Panc1 (cell line): Measurements from ENCODE around the gene TMEM39B. TPM values are rescaled to one million over a fixed set of nuclear protein-coding genes. Genes with fewer than 3 reads are reported as not detected.
"Not testable (repeated sequence)": the region's sequence is repeated elsewhere in the genome, so short reads cannot be mapped to it uniquely, and the experiment has no call there.

Source experiments
- ATAC-seq: fragments of 200-7000 bp; cut with Tn5 transposase; 2 replicates; pipeline ENCODE4 v1.9.1; 2020; ENCODE audit warnings: mild to moderate bottlenecking, moderate library complexity
- BruUV-seq: library from RNA; stranded (reverse); fragments of 400-500 nt; replicated peaks from 2 replicates; lab custom pipeline; 2021; lab: Mats Ljungman, UMichigan
- CTCF ChIA-PET: fragments of 300-600 bp; sonication (Branson Sonifier 250); formaldehyde crosslinking; loops from one replicate; lab custom pipeline; 2022; ENCODE audit warnings: antibody characterized with exemption; lab: Charles Lee
- POLR2A ChIA-PET: fragments of 300-600 bp; sonication (Branson Sonifier 250); formaldehyde crosslinking; loops from one replicate; lab custom pipeline; 2022; ENCODE audit warnings: antibody characterized with exemption; lab: Charles Lee
- DNase-seq: peaks from one replicate; pipeline ENCODE4 v3.0.0-alpha.2; 2010; ENCODE audit warnings: low read depth, low spot score
- H3K27ac ChIP-seq: 2 replicates; pipeline ENCODE4 v1.5.1; 2011; ENCODE audit warnings: mild to moderate bottlenecking, low read length, inconsistent platforms
- H3K27me3 ChIP-seq: fragments of 200-500 bp; sonication (Bioruptor generic); 2 replicates; pipeline ENCODE4 v1.6.0; 2014; ENCODE audit warnings: low read length, inconsistent platforms; ENCODE audit not compliant: control insufficient read depth, insufficient read depth
- H3K36me3 ChIP-seq: fragments of 200-500 bp; sonication (Bioruptor generic); 2 replicates; pipeline ENCODE4 v1.5.1; 2014; ENCODE audit warnings: inconsistent platforms, mild to moderate bottlenecking, low read length, moderate library complexity; ENCODE audit not compliant: control insufficient read depth, insufficient read depth
- H3K4me1 ChIP-seq: 2 replicates; pipeline ENCODE4 v1.5.1; 2011; ENCODE audit warnings: inconsistent platforms, mild to moderate bottlenecking, low read length, moderate library complexity; ENCODE audit not compliant: control insufficient read depth, insufficient read depth
- H3K4me3 ChIP-seq, 2 experiments: 2 replicates each; pipeline ENCODE4 v1.5.1; 2011 to 2012; ENCODE audit warnings: low read depth in 2 of 2, low read length in 2 of 2, mild to moderate bottlenecking in 2 of 2, inconsistent platforms in 1 of 2, moderate library complexity in 1 of 2
- H3K9me3 ChIP-seq: fragments of 200-500 bp; sonication (Bioruptor generic); 2 replicates; pipeline ENCODE4 v1.5.1; 2014; ENCODE audit warnings: low read depth, mild to moderate bottlenecking, inconsistent platforms, low read length, moderate library complexity; ENCODE audit not compliant: control insufficient read depth, insufficient read depth
- POLR2AphosphoS5 ChIP-seq: IDR thresholded peaks from 2 replicates; pipeline ENCODE4 v1.6.1; 2012; ENCODE audit warnings: mild to moderate bottlenecking, low read depth, low read length, moderate library complexity
- SIN3A ChIP-seq: IDR thresholded peaks from 2 replicates; pipeline ENCODE4 v1.6.1; 2012; ENCODE audit warnings: low read depth, mild to moderate bottlenecking, low read length, moderate library complexity, borderline replicate concordance; ENCODE audit not compliant: insufficient read depth
- TCF7L2 ChIP-seq: IDR thresholded peaks from 2 replicates; pipeline ENCODE4 v1.6.1; 2011; ENCODE audit warnings: mild to moderate bottlenecking, low read depth, low read length, inconsistent platforms
- in situ Hi-C: cut with HindIII; loops from 2 replicates; pipeline ENCODE4 v1.10.0; 2016; ENCODE audit warnings: low sequenced_read_pairs, low pct_unique_long_range_greater_than_20kb
- intact Hi-C: fragments of 100-400 bp; cut with micrococcal nuclease; formaldehyde crosslinking; loops from one replicate; pipeline ENCODE4 v1.10.0; 2022; ENCODE audit not compliant: unreplicated experiment
- total RNA-seq: library from RNA; stranded (reverse); gene quantifications from one replicate; pipeline ENCODE4 v1.2.1, GENCODE V29; 2021; ENCODE audit not compliant: unreplicated experiment
- TF ChIP-seq, protein P1 (sequence below): fragments of 450-650 bp; IDR thresholded peaks from 2 replicates; pipeline ENCODE4 v1.5.1; 2017; ENCODE audit warnings: mild to moderate bottlenecking
- TF ChIP-seq, protein P2 (sequence below), 2 experiments: IDR thresholded peaks; 2 replicates each; pipeline ENCODE4 v1.6.1; 2011 to 2012; ENCODE audit warnings: low read depth in 2 of 2, control low read depth in 1 of 2, low read length in 1 of 2, mild to moderate bottlenecking in 1 of 2, moderate library complexity in 1 of 2; ENCODE audit not compliant: insufficient read depth in 1 of 2

TMEM39B gene
- total RNA-seq, 1 experiment from 2014 or later, result 35.0 TPM

DNA sequence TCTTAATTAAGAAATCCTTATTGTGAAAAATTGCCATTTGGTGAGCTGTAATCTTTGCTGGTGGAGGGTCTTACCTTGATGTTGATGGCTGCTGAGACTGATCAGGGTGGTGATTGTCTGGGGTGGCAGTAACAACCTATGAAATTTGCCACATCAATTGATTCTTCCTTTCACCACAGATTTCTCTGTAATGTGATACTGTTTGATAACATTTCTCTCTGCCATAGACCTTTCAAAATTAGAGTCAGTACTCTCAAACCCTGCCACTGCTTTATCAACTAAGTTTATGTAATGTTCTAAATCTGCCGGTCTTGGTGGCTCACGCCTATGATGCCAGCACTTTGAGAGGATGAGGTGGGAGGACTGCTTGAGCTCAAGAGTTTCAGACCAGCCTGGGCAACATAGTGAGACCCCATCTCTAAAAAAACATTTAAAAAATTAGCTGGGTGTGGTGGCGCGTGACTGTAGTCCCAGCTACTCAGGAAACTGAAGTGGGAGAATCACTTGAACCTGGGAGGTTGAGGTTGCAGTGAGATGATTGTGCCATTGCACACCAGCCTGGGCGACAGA, 40.2 kb downstream of the TMEM39B start:
- BruUV-seq, result no TSS peak
- H3K4me1 ChIP-seq, result peaks cover 19% of the 10 kb centered on the region; the same call in 1 of the 2 replicates
- H3K36me3 ChIP-seq, result peaks cover 7% of the 10 kb centered on the region; the same call in 1 of the 2 replicates
- POLR2A ChIA-PET, result no interaction called here
- no peak overlapping the region for H3K4me3 ChIP-seq
- no peaks in the 10 kb centered on the region for H3K27me3 ChIP-seq
- intact Hi-C loops, result no loop called here
- DNase-seq, result no peak
- no peak for ATAC-seq
- H3K9me3 ChIP-seq, result no peaks in the 10 kb centered on the region
- H3K27ac ChIP-seq, result no peak overlapping the region
- in situ Hi-C loops, result no loop called here
- TF ChIP-seq SIN3A (no peak), TCF7L2 (no peak), POLR2AphosphoS5 (no peak)
- TF ChIP-seq, protein P1, sequence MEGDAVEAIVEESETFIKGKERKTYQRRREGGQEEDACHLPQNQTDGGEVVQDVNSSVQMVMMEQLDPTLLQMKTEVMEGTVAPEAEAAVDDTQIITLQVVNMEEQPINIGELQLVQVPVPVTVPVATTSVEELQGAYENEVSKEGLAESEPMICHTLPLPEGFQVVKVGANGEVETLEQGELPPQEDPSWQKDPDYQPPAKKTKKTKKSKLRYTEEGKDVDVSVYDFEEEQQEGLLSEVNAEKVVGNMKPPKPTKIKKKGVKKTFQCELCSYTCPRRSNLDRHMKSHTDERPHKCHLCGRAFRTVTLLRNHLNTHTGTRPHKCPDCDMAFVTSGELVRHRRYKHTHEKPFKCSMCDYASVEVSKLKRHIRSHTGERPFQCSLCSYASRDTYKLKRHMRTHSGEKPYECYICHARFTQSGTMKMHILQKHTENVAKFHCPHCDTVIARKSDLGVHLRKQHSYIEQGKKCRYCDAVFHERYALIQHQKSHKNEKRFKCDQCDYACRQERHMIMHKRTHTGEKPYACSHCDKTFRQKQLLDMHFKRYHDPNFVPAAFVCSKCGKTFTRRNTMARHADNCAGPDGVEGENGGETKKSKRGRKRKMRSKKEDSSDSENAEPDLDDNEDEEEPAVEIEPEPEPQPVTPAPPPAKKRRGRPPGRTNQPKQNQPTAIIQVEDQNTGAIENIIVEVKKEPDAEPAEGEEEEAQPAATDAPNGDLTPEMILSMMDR, result no peak
- CTCF ChIA-PET, result no interaction called here

DNA sequence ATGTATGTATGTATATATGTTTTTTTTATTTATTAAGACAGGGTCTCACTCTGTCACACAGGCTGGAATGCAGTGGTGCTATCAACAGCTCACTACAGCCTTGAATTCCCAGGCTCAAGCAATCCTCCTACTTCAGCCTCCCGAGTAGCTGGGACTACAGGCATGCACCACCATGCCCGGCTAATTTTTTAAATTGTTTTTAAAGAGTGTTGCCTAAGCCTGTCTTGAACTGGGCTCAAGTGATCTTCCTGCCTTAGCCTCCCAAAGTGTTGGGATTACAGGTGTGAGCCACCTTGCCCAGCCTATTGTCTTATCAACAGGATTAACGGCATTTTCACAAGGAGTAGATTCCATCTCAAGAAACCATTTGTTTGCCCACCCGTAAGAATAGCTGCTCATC, 40.7 kb downstream of the TMEM39B start:
- BruUV-seq, in situ Hi-C loops, H3K27ac ChIP-seq, POLR2A ChIA-PET, CTCF ChIA-PET, H3K4me3 ChIP-seq, H3K9me3 ChIP-seq, ATAC-seq, DNase-seq, intact Hi-C loops, H3K36me3 ChIP-seq, H3K27me3 ChIP-seq: not testable (repeated sequence)
- peaks cover 19% of the 10 kb centered on the region; the same call in 1 of the 2 replicates for H3K4me1 ChIP-seq

DNA sequence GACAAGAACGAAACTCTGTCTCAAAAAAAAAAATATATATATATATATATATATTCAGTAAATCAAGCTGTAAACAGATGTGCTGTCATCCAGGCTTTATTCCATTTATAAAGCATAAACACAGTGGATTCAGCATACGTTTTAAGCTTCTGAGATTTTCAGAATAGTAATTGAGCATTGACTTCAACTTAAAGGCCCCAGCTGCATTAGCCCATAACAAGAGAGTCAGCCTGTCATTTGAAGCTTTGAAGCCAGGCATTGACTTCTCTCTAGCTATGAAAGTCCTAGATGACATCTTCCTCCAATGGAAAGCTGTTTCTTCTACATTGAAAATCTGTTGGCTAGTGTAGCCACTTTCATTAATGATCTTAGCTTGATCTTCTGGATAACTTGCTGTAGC, 41.7 kb downstream of the TMEM39B start:
- DNase-seq, result no peak
- no peak for ATAC-seq
- Histone ChIP-seq H3K4me3 (no peak overlapping the region), H3K9me3 (no peaks in the 10 kb centered on the region), H3K27ac (no peak overlapping the region), H3K4me1 (peaks cover 19% of the 10 kb centered on the region; the same call in 1 of the 2 replicates), H3K36me3 (no peaks in the 10 kb centered on the region), H3K27me3 (no peaks in the 10 kb centered on the region)
- no TSS peak for BruUV-seq
- intact Hi-C loops, result no loop called here
- ChIA-PET CTCF (no interaction called here), POLR2A (no interaction called here)
- TF ChIP-seq, protein P2, sequence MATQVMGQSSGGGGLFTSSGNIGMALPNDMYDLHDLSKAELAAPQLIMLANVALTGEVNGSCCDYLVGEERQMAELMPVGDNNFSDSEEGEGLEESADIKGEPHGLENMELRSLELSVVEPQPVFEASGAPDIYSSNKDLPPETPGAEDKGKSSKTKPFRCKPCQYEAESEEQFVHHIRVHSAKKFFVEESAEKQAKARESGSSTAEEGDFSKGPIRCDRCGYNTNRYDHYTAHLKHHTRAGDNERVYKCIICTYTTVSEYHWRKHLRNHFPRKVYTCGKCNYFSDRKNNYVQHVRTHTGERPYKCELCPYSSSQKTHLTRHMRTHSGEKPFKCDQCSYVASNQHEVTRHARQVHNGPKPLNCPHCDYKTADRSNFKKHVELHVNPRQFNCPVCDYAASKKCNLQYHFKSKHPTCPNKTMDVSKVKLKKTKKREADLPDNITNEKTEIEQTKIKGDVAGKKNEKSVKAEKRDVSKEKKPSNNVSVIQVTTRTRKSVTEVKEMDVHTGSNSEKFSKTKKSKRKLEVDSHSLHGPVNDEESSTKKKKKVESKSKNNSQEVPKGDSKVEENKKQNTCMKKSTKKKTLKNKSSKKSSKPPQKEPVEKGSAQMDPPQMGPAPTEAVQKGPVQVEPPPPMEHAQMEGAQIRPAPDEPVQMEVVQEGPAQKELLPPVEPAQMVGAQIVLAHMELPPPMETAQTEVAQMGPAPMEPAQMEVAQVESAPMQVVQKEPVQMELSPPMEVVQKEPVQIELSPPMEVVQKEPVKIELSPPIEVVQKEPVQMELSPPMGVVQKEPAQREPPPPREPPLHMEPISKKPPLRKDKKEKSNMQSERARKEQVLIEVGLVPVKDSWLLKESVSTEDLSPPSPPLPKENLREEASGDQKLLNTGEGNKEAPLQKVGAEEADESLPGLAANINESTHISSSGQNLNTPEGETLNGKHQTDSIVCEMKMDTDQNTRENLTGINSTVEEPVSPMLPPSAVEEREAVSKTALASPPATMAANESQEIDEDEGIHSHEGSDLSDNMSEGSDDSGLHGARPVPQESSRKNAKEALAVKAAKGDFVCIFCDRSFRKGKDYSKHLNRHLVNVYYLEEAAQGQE (IDR thresholded peaks at IDR 0.05; ENCODE audit: insufficient read depth in 1 of 2, low read depth in 2 of 2, low read length in 1 of 2), result no peak
- no peak for TF ChIP-seq POLR2AphosphoS5
- no peak for TF ChIP-seq SIN3A
- TF ChIP-seq, protein P1, result no peak
- no peak for TF ChIP-seq TCF7L2
- in situ Hi-C loops, result no loop called here
